GM19395 (cell line): ENCODE measurements around the gene NBR1.
"Not testable (repeated sequence)": the region's sequence is repeated elsewhere in the genome, so short reads cannot be mapped to it uniquely, and the experiment has no call there.

ENCODE experiments used
- ATAC-seq: cut with Tn5 transposase; IDR thresholded peaks from one replicate; pipeline ENCODE4 v1.9.1; 2021; ENCODE audit warnings: mild to moderate bottlenecking, moderate library complexity; ENCODE audit not compliant: unreplicated experiment

NBR1 gene

DNA sequence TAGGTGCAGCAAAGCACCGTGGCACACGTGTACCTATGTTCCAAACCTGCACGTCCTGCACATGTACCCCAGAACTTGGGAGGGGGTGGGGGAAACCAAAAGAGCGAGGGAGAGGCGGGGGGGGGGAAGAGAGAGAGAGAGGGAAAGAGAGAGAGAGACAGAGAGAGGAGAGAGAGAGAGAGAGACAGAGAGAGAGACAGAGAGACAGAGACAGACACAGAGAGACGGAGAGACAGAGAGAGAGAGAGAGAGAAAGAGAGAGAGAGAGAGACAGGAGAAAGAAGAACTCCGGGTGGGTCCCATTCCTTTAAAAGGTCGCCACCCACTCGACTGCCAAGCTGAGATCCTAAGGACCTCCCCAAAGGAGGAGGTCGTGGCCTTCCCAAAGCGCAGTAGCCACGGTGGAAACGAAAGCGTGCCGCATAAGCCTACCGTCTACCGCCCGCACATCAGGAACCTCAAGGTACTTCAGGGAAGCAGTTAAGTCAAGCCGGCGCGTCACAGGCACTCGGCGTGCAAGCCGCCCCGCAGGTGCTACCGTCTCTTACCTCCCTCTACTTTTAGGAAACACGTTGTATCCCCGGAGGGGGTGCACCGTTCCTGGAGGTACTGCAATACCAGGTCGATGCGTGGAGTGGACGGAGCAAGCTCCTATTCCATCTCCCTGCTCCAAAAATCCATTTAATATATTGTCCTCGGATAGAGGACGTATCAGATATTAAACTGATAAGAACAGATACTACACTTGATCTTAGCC lies 69.8 kb downstream of the NBR1 start:
- not testable (repeated sequence) for ATAC-seq

- not testable (repeated sequence) for ATAC-seq
Observed at GRCh38 chr17:43246456-43246855, 75.4 kb downstream of the NBR1 start.
